Vagina (tissue), 2 donors: Measurements from ENCODE around the gene CARD9. TPM values are rescaled to one million over a fixed set of nuclear protein-coding genes. Genes with fewer than 3 reads are reported as not detected.

ENCODE experiments used
- DNase-seq, 2 donors: peaks; one replicate each; pipeline ENCODE4 v3.0.0-alpha.2; 2017; ENCODE audit errors: extremely low spot score in 2 of 2
- H3K27ac ChIP-seq: fragments of 200-600 bp; sonication (generic); one replicate; pipeline ENCODE4 v1.5.1; 2019
- H3K27me3 ChIP-seq: fragments of 200-600 bp; sonication (generic); one replicate; pipeline ENCODE4 v1.5.1; 2019
- H3K36me3 ChIP-seq, 2 donors: fragments of 200-600 bp; sonication (generic); one replicate each; pipeline ENCODE4 v1.5.1; 2017 to 2019
- H3K4me1 ChIP-seq: fragments of 200-600 bp; sonication (generic); one replicate; pipeline ENCODE4 v1.5.1; 2019
- H3K4me3 ChIP-seq, 2 donors: fragments of 200-600 bp; sonication (generic); 1 replicate in 1 of 2; 2 replicates in 1 of 2; pipeline ENCODE4 v1.5.1; 2016 to 2019
- H3K9me3 ChIP-seq: fragments of 200-600 bp; sonication (generic); one replicate; pipeline ENCODE4 v1.5.1; 2019
- POLR2A ChIP-seq, 2 donors: fragments of 450-650 bp; IDR thresholded peaks; one replicate each; pipeline ENCODE4 v1.6.1; 2017; ENCODE audit warnings: antibody characterized with exemption in 2 of 2, mild to moderate bottlenecking in 2 of 2, moderate library complexity in 2 of 2
- POLR2AphosphoS5 ChIP-seq, 2 donors: sonication (generic); formaldehyde crosslinking; IDR thresholded peaks; one replicate each; pipeline ENCODE4 v1.9.0; 2017; ENCODE audit warnings: antibody characterized with exemption in 2 of 2, mild to moderate bottlenecking in 2 of 2, low read depth in 1 of 2; ENCODE audit not compliant: insufficient read depth in 1 of 2
- intact Hi-C: fragments of 100-400 bp; cut with DNase I; formaldehyde crosslinking; loops from one replicate; pipeline ENCODE4 v1.15.1; 2023
- total RNA-seq: library from RNA; depleted of rRNA; stranded (reverse); fragments of >200 nt; gene quantifications from one replicate; pipeline ENCODE4 v1.2.3, GENCODE V29; 2016
- TF ChIP-seq, protein P1 (sequence below), 3 experiments: fragments of 450-650 bp in 2 of 3; fragments of 200-600 bp in 1 of 3; sonication (generic) in 1 of 3; IDR thresholded peaks; one replicate each; pipeline ENCODE4 v1.5.1; 2017 to 2019; ENCODE audit warnings: antibody characterized with exemption in 3 of 3, mild to moderate bottlenecking in 2 of 3, moderate library complexity in 2 of 3

Gene CARD9
- total RNA-seq, 1 donor from 2014 or later: 16.9 TPM

DNA sequence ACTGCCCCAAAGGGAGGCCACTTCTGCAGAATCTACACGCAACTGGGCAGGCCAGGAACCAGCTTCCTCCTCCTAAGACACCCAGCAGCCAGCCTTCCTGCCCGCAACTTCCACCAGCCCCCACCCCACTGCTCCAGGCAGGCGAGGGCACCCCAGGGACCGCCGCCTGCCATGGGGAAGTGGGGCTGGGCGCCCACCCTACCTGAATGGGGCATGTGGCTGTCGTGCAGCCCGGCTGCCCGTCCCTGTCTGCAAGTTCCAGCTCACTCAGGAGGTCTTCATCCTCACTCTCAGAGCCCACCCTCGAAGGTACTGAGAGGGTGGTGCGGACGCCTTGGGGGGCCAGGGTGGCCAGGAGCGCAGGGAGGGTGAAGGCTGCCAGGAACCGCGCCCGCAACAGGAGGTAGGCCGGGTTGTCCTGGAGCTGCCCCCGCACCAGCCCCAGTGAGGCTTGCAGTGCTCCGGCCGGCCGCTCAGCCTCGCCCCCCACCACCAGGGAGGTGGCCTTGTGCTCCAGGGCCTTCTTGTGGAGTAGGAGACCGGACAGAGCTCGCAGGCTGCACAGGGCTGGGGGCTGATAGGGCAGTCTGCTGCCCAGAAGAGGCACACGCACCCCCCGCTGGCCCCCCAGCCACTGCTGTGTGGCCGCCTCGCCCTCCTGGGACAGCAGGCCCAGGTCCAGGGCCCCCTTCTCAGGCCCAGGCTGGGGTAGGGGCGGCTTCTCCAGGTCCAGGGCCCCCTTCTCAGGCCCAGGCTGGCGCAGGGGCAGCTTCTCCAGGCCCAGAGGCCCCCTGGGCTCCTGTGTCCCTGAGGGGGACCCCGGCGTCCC is 4.1 kb upstream of the CARD9 start:
- TF ChIP-seq, protein P1, sequence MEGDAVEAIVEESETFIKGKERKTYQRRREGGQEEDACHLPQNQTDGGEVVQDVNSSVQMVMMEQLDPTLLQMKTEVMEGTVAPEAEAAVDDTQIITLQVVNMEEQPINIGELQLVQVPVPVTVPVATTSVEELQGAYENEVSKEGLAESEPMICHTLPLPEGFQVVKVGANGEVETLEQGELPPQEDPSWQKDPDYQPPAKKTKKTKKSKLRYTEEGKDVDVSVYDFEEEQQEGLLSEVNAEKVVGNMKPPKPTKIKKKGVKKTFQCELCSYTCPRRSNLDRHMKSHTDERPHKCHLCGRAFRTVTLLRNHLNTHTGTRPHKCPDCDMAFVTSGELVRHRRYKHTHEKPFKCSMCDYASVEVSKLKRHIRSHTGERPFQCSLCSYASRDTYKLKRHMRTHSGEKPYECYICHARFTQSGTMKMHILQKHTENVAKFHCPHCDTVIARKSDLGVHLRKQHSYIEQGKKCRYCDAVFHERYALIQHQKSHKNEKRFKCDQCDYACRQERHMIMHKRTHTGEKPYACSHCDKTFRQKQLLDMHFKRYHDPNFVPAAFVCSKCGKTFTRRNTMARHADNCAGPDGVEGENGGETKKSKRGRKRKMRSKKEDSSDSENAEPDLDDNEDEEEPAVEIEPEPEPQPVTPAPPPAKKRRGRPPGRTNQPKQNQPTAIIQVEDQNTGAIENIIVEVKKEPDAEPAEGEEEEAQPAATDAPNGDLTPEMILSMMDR (IDR thresholded peaks at IDR 0.05): no peak
- TF ChIP-seq POLR2A (IDR thresholded peaks at IDR 0.05): no peak
- no peak for TF ChIP-seq POLR2AphosphoS5 (IDR thresholded peaks at IDR 0.05; ENCODE audit: insufficient read depth in 1 of 2, low read depth in 1 of 2)
- DNase-seq: no peak
- no peaks in the 10 kb centered on the region for H3K27me3 ChIP-seq
- peaks cover 12% of the 10 kb centered on the region for H3K4me1 ChIP-seq
- H3K9me3 ChIP-seq: no peaks in the 10 kb centered on the region
- no peak overlapping the region for H3K27ac ChIP-seq
- H3K36me3 ChIP-seq: peaks cover 0 to 28% of the 10 kb centered on the region in 2 donors
- intact Hi-C loops: no loop called here
- H3K4me3 ChIP-seq: no peak overlapping the region

DNA sequence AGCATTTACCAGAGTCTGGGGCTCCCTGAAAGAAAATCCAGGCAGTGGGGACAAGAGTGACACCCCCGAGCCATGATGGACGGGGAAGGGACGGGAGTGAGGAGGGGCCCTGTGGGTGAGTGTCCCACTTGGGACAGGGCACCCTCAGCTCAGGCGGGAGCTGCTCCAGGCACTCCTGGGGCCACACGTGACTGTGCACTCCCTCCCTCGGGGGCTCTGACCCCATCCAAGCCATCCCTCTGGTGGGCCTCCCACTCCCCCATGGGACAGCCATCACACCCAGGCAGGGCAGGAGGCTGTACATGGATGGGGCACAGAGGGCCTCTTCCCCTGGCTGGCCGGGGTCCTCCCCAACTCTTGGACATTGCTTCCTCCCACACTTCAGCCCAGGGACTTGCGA is 3.0 kb upstream of the CARD9 start:
- TF ChIP-seq POLR2AphosphoS5 (IDR thresholded peaks at IDR 0.05; ENCODE audit: insufficient read depth in 1 of 2, low read depth in 1 of 2) (no peak), POLR2A (IDR thresholded peaks at IDR 0.05) (no peak)
- TF ChIP-seq, protein P1 (IDR thresholded peaks at IDR 0.05): no peak
- Histone ChIP-seq H3K27ac (no peak overlapping the region), H3K4me1 (peaks cover 20% of the 10 kb centered on the region), H3K4me3 (no peak overlapping the region), H3K27me3 (no peaks in the 10 kb centered on the region), H3K9me3 (no peaks in the 10 kb centered on the region), H3K36me3 (peaks cover 0 to 17% of the 10 kb centered on the region in 2 donors)
- DNase-seq: no peak
- intact Hi-C loops: no loop called here

DNA sequence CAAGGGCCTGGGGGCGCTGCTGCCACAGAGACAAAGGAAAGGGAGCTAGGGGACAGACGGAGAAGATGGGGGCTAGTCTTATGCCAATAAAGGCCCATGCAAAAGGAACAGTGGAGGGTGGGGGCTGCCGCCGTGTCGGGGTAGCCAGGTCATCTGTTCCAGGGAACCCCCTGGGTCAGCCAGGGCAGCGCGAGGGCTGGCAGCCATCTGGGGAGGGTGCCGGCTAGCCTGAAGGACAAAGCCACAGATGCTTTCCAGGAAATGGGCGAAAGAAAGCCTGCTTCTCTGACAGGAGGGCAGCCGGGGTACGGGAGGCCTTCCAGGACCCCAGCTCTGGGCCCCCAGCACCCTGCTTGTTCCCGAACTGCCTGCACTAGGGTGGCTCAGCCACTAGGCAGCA is 1.6 kb upstream of the CARD9 start:
- no peak for DNase-seq
- Histone ChIP-seq H3K9me3 (no peaks in the 10 kb centered on the region), H3K27ac (no peak overlapping the region)

DNA sequence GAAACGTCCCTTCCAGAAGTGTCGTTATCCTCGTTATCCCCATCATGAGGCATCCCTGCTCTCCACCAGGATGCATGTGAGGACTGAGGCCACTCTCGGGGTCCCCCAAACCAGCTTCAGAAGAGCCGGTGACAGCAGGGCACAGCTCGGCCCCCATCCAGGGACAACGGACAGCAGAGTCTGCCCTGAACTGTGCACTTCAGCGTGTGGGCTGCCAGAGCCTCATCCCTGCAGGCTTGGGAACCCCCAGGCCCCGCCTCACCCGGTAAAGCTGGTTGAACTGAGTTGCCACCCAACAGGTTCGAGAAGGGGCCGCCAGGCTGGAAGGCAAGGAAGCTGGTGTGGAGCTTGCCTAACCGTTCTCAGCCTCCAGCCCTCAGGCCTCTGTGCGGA is 710 bp upstream of the CARD9 start:
- Histone ChIP-seq H3K4me3 (no peak overlapping the region), H3K27ac (no peak overlapping the region), H3K27me3 (no peaks in the 10 kb centered on the region), H3K4me1 (peaks cover 20% of the 10 kb centered on the region), H3K36me3 (no peaks in the 10 kb centered on the region), H3K9me3 (no peaks in the 10 kb centered on the region)
- no peak for DNase-seq
- intact Hi-C loops: no loop called here
- TF ChIP-seq POLR2AphosphoS5 (IDR thresholded peaks at IDR 0.05; ENCODE audit: insufficient read depth in 1 of 2, low read depth in 1 of 2): no peak
- TF ChIP-seq, protein P1 (IDR thresholded peaks at IDR 0.05): no peak
- TF ChIP-seq POLR2A (IDR thresholded peaks at IDR 0.05): no peak

More for the DNA sequence above, 1.6 kb upstream of the CARD9 start:
- no peaks in the 10 kb centered on the region for H3K27me3 ChIP-seq
- intact Hi-C loops: no loop called here
- peaks cover 20% of the 10 kb centered on the region for H3K4me1 ChIP-seq
- TF ChIP-seq POLR2A (IDR thresholded peaks at IDR 0.05): no peak
- TF ChIP-seq, protein P1 (IDR thresholded peaks at IDR 0.05): no peak
- TF ChIP-seq POLR2AphosphoS5 (IDR thresholded peaks at IDR 0.05; ENCODE audit: insufficient read depth in 1 of 2, low read depth in 1 of 2): no peak
- no peak overlapping the region for H3K4me3 ChIP-seq
- peaks cover 0 to 4% of the 10 kb centered on the region in 2 donors for H3K36me3 ChIP-seq
